GM12873 (cell line): Measurements from ENCODE around the gene TSHZ2.

Experiments used
- CTCF ChIP-seq: IDR thresholded peaks from 2 replicates; pipeline ENCODE4 v1.5.1; 2012; ENCODE audit warnings: low read depth, mild to moderate bottlenecking, moderate library complexity, low read length, control low read depth; ENCODE audit not compliant: insufficient read depth; ENCODE audit errors: missing control alignments

The TSHZ2 gene

GRCh38 chr20:53342429-53342828 is 370.3 kb downstream of the TSHZ2 start:
- no peak for TF ChIP-seq CTCF

DNA sequence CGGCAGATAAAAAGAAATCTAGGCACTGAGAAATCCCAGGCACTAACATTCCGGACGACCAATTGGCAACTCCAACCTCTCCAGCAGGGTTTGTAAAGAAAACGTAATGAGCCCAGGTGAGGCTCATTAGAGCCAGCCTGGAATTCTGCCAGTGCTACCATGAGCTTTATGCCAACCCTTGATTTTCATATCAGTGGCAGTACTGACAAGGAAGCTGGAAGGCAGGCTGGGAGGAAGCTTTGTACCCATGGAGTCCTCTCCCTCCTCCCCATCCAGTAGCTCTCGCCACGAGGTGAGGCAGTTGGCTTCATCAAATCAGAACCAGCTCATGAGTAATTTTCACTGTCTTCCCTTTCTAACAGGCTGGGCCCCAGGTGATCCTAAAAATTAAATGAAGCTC is 371.3 kb downstream of the TSHZ2 start:
- TF ChIP-seq CTCF, result no peak

- no peak for TF ChIP-seq CTCF
Measured at GRCh38 chr20:53344891-53345290, 372.7 kb downstream of the TSHZ2 start.

GRCh38 chr20:53345536-53346334 is 373.6 kb downstream of the TSHZ2 start:
- no peak for TF ChIP-seq CTCF

DNA sequence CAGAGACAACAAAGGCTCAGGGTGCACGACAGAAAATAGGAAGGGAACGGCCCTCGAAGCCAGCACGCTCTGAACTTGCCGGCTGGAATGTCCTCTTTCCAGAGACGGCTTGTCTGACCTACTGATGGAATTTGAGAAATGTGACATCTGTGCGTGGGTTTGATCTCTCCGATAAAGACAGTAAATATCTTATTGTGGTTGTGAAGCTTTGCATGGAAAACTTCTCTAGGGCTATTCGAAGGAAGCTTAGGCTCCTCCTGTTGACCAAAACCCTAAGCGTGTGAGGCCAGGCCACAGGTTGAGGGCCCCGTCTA is 374.1 kb downstream of the TSHZ2 start:
- TF ChIP-seq CTCF, result no peak

DNA sequence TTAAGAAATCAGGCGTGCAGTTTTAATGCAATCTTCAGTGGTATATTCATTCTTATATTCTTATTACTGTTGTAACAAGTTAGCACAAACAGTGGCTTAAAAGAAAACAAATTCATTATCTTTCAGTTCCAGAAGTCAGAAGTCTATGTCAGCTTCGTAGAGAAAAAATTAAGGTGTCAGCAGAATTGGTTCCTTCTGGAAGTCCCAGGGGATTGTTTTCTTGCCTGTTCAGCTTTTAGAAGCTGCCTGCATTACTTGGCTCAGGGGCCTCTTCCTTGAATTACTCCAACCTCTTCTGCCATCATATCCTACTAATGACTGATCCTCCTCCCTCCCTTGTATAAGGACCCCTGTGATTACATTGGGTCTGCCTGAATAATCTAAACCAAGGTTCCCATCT is 377.6 kb downstream of the TSHZ2 start:
- TF ChIP-seq CTCF, result no peak

- no peak for TF ChIP-seq CTCF
Measured at GRCh38 chr20:53352727-53353440, 380.7 kb downstream of the TSHZ2 start.
